Inflammatory macrophage treated with lipopolysaccharide for 4 hours (primary cell): ENCODE results near the gene CEBPB.
"Not testable (repeated sequence)": the region's sequence is repeated elsewhere in the genome, so short reads cannot be mapped to it uniquely, and the experiment has no call there.

Experiments used
- DNase-seq: peaks from one replicate; pipeline ENCODE4 v3.0.0-alpha.2; 2020

Gene CEBPB

DNA sequence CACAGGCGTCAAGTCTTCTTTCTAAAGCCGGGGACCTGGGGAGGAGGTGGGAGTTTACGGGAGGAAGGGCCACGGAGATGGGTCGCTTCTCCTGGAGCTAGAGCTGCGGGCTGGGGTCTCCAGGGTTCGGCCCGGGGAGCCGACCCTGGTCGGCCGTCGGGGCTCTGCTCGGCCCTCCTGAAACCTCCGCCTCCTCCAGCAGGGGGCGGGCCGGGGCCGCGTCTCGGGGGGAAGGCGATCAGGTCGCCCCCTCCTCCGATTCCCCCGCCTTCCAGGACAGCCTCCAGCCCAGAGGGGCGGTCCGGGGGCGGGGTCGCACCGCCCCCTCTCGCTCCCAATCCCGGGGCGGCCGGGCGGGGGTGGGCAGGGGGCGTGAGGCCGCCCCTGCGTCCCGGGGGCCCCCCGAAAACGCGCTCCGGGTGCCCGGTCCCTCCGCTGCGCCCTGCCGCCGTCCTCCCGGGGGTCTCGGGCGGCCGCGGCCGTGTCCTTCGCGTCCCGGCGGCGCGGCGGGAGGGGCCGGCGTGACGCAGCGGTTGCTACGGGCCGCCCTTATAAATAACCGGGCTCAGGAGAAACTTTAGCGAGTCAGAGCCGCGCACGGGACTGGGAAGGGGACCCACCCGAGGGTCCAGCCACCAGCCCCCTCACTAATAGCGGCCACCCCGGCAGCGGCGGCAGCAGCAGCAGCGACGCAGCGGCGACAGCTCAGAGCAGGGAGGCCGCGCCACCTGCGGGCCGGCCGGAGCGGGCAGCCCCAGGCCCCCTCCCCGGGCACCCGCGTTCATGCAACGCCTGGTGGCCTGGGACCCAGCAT lies at the start of gene CEBPB:
TSS of gene CEBPB (plus strand) at position 580 of the 814 bp plus-strand sequence. CDS start at position 784, 204 bp downstream.
- peak; percentile 96 for DNase-seq

DNA sequence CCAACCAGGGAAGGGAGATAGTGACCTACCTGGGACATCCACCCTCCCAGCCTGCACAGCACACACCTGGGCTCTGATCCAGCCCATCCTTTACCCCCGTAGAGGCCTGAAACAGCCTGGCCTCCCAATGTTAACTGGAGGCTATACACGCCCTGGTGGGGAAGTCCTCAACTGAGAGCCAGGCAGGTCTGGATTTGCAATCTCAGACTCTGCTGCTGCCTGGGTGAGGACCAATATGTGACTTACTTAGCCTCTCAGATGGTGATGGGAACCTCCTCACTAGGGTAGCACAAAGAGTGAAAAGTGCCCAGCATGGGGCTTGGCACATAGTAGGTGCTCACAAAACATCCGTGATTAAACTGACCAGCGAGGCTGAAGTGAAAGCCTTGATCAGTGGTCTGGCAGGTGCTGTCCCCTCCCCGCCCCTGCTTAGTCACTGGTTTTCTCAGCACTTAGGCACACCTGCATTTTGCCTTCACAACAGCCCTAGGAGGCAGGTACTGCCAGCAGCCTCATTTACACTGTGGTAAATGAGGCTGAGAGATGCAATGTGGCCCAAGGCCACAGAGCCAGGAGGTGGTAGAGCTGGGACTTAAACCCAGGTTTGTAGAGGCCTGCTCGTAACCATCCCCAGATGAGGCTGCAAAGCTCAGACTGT lies 49.5 kb upstream of the CEBPB start:
- no peak for DNase-seq

DNA sequence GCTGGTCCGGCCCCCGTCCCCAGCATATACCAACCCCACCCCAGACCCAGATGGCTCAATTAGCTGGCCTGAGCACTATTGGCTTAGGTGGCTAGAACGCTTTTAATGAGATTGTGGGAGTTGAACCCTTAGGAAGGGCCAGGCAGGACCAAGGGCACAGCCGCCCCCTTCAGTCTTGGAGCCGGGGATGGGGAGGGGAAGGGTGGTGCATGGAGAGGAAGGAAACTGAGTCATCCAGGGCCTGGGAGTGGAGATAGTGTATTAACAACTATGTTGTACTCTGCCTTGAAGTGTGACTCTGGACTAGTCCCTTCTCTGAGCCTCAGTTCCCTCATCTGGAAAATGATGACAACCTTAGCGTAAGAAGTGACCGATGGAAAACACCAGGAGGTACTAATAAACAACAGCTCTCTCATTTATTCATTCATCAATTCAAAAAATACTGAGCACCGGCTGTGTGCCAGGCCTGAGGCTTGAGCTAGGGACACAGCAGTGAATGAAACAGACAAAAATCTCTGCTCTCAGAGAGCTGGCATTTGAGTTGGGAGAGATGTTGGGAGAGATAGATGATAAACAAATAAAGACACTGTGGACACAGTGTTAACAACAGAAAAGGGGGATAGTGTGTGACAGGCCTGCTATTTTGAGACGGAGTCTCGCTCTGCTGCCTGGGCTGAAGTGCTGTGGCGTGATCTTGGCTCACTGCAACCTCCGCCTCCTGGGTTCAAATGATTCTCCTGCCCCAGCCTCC lies 48.6 kb upstream of the CEBPB start:
- DNase-seq = no peak

DNA sequence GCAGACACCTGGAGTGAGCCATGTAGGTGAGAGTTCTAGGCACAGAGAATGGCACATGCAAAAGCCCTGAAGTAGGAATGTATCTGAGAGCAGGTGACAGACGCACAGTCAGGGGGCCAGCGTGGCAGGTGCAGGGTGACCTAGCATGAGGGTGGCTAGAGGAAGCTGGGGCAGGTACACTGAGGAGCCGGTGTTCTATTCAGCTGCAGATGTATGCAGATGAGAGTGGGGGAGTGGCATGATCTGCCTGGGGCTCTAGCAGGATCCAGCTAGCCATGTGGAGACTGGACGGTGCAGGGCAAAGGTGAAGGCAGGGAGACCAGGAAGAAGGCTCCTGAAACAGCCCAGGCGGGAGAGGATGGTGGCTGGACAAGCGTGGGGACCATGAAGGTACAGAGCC lies 47.8 kb upstream of the CEBPB start:
- DNase-seq = no peak

DNA sequence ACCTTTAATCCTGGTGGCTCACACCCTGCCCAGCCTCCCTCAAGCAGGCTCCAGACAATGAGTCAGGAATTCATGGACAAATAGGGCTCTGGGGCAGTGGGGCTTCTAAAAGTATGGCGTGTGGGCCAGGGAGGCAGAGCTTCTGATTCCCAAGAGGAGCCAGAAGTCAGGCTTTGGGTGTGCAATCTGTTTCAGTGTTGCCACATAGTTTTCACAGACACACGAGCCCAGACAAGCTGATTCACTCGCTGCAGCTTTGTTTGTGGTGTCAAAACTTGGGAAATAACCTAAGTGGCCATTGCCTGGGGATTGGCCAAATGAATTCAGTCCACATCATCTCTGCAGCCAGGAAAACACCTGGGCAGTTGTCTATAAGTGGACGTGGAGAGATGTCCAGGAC lies 46.3 kb upstream of the CEBPB start:
- DNase-seq = peak; percentile 98

DNA sequence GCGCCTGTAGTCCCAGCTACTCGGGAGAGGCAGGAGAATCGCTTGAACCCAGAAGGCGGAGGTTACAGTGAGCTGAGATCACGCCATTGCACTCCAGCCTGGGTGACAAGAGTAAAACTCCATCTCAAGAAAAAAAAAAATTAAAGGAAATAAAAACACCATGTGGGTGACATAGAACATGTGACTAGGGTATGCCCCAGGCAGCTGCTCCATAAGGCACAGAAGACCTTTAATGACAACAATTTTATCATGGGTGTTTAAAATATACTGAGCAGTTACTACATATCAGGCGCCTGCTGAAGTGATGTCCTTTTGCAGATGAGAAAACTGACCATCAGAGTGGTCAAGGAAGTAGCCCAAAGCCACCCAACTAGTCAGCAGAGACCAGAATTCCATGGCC lies 45.1 kb upstream of the CEBPB start:
- peak; percentile 54 for DNase-seq

DNA sequence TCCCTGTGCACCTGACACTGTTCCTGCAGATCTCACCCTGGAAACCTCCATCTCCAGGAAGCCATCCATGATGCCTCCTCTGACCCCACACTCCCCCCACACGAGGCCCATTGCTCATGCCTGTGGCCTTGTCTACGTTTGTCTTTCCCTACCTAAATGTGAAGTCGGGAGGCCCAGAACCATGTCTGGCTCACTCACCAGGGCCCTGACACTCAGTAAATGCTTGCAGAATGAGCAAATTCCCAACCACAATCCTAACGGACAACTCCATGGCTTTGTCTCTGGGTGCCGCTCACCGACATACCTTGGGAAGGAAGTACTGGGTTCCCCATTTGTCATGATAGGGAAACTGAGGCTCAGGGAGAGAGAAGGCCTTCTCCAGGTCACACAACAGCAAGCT lies 44.4 kb upstream of the CEBPB start:
- no peak for DNase-seq

DNA sequence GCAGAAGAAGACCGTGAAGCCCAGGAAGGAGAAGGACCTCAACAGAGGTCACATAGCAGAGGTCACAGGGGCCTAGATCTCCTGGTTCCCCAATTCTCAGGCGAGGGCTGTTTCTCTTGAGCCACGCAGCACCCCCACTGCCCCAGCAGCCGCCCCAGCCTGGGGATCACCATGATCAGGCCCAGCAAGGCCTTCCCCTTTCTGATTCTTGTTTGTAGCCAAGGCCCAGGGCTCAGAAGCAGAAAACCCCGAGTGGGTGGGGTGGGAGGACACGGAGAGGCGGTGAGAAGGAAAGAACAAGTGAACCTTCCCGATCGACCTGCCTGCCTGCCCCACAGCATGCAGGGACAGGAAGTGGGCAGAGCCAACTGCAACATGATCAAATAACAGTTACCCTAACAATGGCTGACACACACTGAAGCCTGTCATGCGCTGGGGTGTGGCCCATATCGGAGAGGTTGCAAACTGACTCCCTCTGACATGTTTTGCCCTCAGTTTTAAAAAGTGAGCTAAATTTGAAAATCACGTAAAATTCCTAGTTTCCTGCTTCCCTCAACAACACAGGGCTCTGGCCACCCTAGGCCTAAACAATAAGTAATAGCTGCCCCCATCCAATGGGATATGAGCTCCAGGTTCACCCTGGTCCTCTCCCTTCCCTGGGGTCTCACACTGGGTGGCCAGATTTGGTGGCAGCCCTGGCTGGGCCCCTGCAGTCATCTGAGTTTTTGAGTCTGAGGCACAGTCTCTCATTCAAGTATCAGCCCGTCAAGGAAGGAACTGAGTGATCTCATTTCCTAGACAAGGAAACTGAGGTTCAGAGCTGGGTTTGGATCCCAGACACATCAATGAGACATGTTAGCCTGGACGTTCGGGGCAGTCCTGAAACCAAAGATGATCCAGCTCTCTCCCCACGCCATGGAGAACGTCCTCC lies 43.6 kb upstream of the CEBPB start:
- peak; percentile 95 for DNase-seq

DNA sequence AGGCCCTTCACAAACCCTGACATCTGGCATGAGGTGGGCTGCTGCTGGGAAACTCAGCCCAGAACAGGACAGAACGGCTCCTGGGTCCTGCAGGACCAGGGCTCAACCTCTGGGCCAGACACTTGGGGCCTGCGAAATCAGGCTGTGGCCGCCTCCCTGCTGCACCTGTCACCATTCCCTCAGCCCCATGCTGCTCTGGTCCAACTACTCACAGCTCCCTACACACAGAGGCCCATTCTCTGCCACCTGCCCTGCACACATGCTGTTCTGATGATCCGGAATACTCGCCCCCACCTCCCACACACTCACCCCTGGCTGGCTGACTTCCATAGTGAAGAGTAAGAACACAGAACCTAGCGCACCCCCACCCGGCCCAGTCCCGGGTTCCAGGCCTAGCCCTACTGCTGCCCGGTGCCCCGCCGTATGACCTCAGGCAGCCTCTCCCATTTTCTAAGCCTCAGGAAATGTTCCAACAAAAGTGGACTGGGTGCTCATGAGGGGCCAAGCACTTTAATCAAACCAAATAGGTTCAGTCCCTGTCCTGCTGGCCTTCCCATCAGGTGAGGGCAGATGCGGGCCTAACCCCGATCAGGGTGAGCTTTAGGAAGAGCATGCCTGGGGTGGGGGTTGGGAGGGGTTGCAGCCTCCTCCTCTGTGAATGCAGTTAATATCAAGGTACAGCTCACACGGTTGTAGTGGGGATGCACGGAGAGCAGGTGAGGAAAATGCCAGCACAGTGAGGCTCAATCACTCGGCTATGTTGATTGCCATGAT lies 41.0 kb upstream of the CEBPB start:
- DNase-seq = no peak

DNA sequence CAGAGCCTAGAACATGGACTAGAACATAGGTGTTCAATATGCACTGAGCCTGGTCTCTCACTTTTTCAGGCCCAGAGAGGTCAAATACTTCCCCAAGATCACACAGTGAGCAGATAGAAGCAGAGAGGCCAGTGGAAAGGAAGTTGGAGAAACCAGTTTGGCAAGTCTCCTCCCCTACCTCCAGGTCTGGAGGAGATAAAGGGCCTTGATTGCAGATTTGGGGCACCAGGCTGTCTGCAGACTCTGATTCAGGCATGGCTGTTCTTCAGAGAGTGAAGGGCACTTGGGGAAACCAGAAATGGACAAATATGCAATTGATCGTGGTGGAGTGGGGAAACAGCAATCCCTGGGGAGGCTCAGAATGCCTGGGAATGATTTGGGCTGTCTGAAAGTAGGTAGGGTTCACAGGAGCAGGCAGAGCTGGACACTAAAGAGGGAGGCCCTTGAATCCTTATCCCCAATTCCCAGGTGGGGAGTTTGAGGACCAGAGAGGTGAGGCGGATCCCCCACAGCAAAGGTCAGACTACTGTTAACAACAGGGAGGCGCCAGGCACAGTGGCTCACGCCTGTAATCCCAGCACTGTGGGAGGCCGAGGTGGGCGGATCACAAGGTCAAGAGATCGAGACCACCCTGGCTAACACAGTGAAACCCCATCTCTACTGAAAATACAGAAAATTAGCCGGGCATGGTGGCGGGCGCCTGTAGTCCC lies 39.4 kb upstream of the CEBPB start:
- no peak for DNase-seq

DNA sequence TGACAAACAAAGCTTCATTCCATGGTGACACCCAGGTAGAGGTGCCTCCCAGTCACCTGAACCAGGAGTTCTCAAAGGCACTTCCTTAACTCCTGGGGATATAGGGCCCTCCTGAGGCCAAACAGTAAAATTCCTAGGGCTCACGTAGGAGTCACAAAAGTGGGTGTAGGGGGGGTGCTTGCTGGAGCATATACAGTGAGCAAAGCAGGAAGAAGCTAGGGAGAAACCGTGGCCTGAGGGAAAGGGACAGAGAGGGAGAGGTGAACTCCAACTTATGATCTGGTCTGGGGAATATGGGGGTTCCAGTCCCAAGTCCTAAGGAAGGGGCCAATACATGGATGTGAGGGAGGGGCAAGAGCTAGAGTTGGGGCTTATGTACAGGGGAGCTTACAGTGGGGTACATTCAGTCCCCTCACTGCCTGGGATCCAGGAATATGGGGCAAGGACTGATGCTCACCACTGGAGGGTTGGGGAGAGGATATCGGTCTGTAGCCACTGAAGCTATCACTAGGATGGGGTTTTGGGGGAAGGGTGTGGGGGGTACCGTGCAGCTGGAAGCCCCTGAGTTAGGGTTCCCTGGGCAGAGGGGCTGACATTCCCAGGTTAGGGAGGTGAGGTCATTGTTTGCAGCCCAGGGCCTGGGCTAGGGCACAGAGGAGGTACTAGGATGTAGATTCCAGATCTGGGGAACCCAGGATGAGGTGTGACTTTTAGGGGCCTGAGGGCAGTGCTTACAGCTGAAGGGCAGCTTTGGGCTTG lies 38.1 kb upstream of the CEBPB start:
- DNase-seq = peak; percentile 27

DNA sequence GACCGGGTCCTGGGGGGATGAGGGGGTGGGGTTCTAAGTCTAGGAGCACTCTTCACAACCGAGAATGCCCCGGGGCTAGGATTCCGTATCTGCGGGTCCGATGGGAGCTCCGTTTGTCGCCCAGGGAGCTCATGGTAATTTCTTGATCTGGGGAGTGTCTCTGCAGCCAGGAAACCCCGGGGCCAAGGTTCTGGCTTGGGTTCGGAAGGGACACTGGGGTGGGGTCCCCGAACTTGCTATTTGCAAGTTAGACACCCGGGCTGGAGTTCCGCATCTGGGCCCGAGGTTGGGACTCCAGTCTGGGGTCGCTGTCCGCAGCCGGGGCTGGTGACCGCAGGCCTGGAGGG lies 37.5 kb upstream of the CEBPB start:
- no peak for DNase-seq

DNA sequence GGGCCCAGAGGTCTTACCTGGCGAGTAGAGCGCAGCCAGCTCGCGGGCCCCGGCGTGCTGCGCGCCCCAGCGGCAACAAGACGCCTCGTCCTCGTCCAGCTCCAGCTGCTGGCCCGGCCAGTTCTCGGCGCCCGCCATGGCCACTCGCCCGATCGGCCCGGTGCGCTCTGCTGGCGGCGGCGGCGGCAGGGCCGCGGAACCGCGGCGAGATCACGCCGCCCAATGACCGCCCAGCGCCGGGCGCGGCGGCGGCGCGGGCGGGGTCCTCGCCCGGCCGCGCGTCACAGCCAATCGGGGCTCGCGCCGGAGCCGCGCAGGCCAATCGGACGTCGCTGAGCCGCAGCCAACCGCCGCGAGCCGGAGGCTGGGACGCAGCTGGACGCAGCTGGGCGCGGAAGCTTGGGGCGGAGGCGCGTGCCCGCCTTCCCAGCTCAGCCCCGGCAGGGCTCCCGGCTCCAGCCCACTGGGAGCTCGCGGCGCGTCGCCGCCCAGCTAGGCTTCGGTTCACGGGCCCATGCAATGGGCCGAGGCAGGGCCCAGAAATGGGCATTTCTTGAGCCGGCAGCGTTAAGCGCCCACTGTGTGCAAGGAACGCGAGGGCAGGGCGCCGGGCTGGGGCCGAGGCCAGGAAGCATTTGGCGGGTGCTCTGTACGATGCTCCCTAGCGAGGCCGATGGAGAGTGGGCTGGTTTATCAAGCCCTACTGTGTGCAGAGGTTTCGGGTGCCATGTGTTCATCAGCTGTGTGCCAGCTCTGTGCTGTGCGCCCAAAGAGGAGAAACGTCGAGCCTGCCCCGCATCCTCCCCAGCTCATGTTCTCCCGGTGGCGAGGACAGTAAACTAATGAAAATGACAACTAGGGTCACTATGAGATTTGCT lies 36.9 kb upstream of the CEBPB start, which contains the start of gene PEDS1:
TSS of gene PEDS1 (minus strand) at position 224 of the 878 bp plus-strand sequence. CDS start at position 138, 86 bp downstream.
- peak; percentile 95 for DNase-seq

DNA sequence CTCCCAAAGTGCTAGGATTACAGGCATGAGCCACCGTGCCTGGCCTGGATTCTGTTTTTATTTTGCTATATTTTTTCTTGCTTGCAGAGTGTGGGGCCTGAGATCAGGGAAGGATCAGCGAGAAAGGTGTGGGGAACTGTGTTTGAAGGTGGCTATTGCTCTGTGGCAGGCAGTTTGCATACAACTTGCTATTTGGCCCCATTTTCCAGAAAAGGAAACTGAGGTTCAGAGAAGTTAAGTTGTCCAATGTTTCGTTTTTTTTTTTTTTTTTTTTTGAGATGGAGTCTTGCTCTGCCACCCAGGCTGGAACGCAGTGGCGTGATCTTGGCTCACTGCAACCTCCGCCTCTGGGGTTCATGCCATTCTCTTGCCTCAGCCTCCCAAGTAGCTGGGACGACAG lies 29.1 kb upstream of the CEBPB start:
- DNase-seq = not testable (repeated sequence)

DNA sequence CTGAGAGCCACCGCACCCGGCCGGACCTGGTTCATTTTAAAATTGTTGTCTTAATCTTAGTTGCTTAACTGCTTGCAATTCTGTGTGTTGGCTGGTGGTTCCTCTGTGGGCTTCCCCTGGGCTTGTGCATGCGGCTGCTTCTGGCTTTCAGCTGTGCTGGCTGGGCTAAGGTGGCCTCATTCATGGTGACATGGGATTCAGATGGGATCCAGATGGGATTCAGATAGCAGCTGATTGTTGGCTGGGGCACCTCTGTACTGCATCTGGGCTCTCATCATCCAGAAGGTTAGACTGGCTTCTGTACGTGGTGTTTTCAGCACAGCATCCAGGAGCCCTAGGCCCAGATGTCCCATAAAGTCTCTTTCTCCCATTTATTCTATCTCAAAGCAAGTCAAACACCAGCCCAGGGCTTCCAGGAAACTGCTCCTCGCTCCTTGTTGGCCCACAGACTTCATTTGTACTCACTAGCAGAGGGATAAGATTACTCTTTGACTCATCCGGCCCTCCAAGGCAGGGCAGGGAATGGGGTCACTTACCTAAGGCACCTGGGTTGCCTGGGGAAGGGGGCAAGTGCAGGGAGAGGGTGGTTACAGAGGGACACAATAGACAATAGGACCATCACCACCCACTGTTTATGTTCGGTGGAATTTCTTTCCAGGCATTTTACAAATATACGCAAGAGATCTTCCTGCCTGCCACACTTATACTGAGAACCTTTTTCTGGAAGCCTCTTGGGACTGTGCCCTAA lies 26.9 kb upstream of the CEBPB start:
- peak; percentile 58 for DNase-seq

DNA sequence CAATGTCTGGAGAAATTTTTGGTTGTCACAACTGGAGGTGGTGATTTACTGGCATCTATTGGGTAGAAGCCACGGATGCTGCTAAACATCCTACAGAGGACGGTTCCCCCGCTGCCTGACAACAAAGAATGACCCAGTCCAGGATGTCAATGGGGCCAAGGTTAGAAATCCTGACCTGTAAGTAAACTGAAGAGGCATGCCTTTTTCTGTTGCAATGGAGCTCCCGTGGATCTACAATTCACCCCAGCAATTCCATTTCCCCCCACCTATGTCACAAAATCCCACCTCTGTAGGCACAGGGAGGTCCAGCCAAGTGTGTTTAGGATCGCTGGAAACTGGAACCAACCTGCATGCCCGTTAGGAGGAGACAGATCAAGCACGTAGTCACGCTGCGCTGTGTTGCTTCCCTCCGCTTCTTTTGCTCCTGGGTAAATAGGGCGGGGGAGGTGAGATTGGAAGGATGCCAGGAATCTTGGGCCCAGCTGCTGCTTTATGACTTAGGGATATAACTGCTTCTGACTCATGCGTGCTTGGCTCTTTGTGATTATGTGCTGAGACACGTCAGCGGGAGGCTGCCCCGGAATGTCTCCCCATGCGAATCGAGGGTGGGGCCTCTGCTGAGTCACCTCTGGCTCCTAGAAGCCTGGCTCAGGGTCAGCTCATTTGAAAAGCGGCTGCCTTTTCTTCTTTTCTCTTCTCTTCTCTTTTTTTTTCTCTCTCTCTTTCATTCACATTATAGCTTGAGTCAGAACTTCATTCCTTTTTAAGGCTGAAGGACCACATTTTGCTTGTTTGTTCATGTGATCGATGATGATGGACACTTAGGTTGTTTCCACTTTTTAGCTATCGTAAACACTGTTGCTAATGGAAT lies 24.7 kb upstream of the CEBPB start:
- peak; percentile 100 for DNase-seq

DNA sequence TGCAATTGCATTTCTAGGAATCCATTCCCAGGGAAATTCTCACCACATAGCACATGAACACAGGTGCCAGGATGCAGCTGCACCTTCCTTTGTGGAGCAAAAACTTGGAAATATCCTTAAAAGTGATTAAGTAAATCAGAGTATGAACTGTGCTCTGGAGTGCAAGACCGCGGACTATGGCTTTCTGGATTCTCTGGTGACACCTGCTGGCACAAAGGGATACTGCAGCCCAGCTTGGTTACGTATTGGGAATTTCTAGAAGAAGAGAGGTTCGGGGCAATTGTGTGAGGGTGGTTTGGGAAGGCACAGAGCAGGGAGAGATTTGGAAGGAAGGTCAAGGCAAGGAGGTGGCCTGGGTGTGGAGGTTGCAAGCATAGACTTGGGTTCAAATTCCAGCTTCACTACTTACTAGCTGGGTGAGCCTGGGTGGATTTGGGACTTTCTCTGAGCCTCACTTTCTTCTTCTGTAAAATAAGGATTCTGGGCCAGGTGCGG lies 21.3 kb upstream of the CEBPB start:
- DNase-seq = peak; percentile 71
